K562 (cell line): ENCODE results near the gene HSPA1L. TPM values are rescaled to one million over a fixed set of nuclear protein-coding genes. Genes with fewer than 3 reads are reported as not detected.
A peak's percentile ranks its signal among the peaks of the same experiment; 100 is the strongest.

ENCODE experiments used
- FOSL1 ChIP-seq: fragments of 200-800 bp; sonication (Bioruptor generic); conservative IDR thresholded peaks from 2 replicates; pipeline ENCODE4 v1.6.1; 2016; ENCODE audit warnings: missing genetic modification characterization, missing compliant biosample characterization
- FOXA3 ChIP-seq, 2 experiments: fragments of 450-650 bp in 1 of 2; sonication (generic) in 1 of 2; formaldehyde crosslinking; IDR thresholded peaks in 1 of 2; conservative IDR thresholded peaks in 1 of 2; 2 replicates each; pipeline versions ENCODE4 v1.4.0 to v1.8.0; 2020 to 2022; ENCODE audit warnings: mild to moderate bottlenecking in 2 of 2, missing genetic modification reagents in 1 of 2
- MBD2 ChIP-seq: sonication (generic); IDR thresholded peaks from 2 replicates; pipeline ENCODE4 v1.6.1; 2016; ENCODE audit warnings: low read depth, borderline replicate concordance
- NCOA2 ChIP-seq, 2 experiments: fragments of 450-650 bp; IDR thresholded peaks; 2 replicates each; pipeline ENCODE4 v1.6.1; 2018; ENCODE audit warnings: mild to moderate bottlenecking in 2 of 2, moderate library complexity in 1 of 2; ENCODE audit not compliant: partially characterized antibody in 2 of 2
- NUFIP1 ChIP-seq: fragments of 450-650 bp; IDR thresholded peaks from 2 replicates; pipeline ENCODE4 v1.6.1; 2018; ENCODE audit not compliant: partially characterized antibody
- PHF21A ChIP-seq: fragments of 450-650 bp; IDR thresholded peaks from 2 replicates; pipeline ENCODE4 v1.6.1; 2017; ENCODE audit warnings: low read depth, borderline replicate concordance
- PYGO2 ChIP-seq: fragments of 450-650 bp; IDR thresholded peaks from 2 replicates; pipeline ENCODE4 v1.6.1; 2016; ENCODE audit warnings: mild to moderate bottlenecking, missing genetic modification characterization, moderate library complexity, missing compliant biosample characterization
- SIN3B ChIP-seq: fragments of 450-650 bp; IDR thresholded peaks from 2 replicates; pipeline ENCODE4 v1.6.1; 2017; ENCODE audit warnings: low read depth, mild to moderate bottlenecking, moderate library complexity
- SOX6 ChIP-seq: fragments of 450-650 bp; IDR thresholded peaks from 2 replicates; pipeline ENCODE4 v1.6.1; 2014; ENCODE audit warnings: mild to moderate bottlenecking
- TFAM ChIP-seq: fragments of 250-450 bp; sonication (Bioruptor Pico); conservative IDR thresholded peaks from 2 replicates; pipeline ENCODE4 v1.5.0; 2021; ENCODE audit warnings: mild to moderate bottlenecking, moderate library complexity
- TOE1 ChIP-seq, 2 experiments: fragments of 450-650 bp in 1 of 2; sonication (generic) in 1 of 2; formaldehyde crosslinking in 1 of 2; IDR thresholded peaks; 2 replicates each; pipeline versions ENCODE4 v1.7.1 to v1.8.0; 2016 to 2022; ENCODE audit warnings: borderline replicate concordance in 2 of 2, mild to moderate bottlenecking in 2 of 2, antibody characterized with exemption in 1 of 2, inconsistent platforms in 1 of 2, low read depth in 1 of 2, missing genetic modification reagents in 1 of 2, moderate library complexity in 1 of 2
- ZKSCAN1 ChIP-seq: fragments of 150-350 bp; IDR thresholded peaks from 2 replicates; pipeline ENCODE4 v1.6.1; 2016; ENCODE audit warnings: low read depth, low read length
- polyA plus RNA-seq, 8 experiments: library from polyadenylated mRNA; depleted of rRNA in 4 of 8; stranded (reverse) in 5 of 8; unstranded in 3 of 8; fragments of >200 nt; fragmentation: Nextera tagmentation in 2 of 8; fragmentation: Illumina TruSeq in 1 of 8; extraction: Ambion mirVana in 2 of 8; extraction: Trizol in 1 of 8; gene quantifications; 2 replicates each; pipeline versions ENCODE4 v1.2.1 to v1.2.3, GENCODE V29; 2011 to 2014; ENCODE audit warnings: inconsistent platforms in 1 of 8, missing spikeins in 1 of 8
- total RNA-seq, 7 experiments: library from RNA; depleted of rRNA in 6 of 7; stranded (reverse); fragments of >200 nt in 6 of 7; fragmentation: Illumina TruSeq in 2 of 7; extraction: Trizol in 2 of 7; gene quantifications; 2 replicates each; pipeline versions ENCODE4 v1.2.1 to v1.2.3, GENCODE V29; 2011 to 2021; ENCODE audit warnings: low replicate concordance in 1 of 7
- TF ChIP-seq, protein P1 (sequence below): conservative IDR thresholded peaks from 2 replicates; pipeline ENCODE4 v1.6.1; 2011; ENCODE audit warnings: low read depth, mild to moderate bottlenecking, low read length; ENCODE audit not compliant: control insufficient read depth
- TF ChIP-seq, protein P2 (sequence below): fragments of 250-450 bp; sonication (Bioruptor Pico); IDR thresholded peaks from 2 replicates; pipeline ENCODE4 v1.8.0; 2022; ENCODE audit warnings: moderate library complexity, mild to moderate bottlenecking, inconsistent platforms
- TF ChIP-seq, protein P3 (sequence below): sonication (generic); formaldehyde crosslinking; IDR thresholded peaks from 2 replicates; pipeline ENCODE4 v1.8.0; 2022; ENCODE audit warnings: missing genetic modification reagents, mild to moderate bottlenecking, moderate library complexity, borderline replicate concordance
- TF ChIP-seq, protein P4 (sequence below): sonication (generic); formaldehyde crosslinking; IDR thresholded peaks from 2 replicates; pipeline ENCODE4 v1.4.0; 2020; ENCODE audit warnings: mild to moderate bottlenecking, missing genetic modification reagents
- TF ChIP-seq, protein P5 (sequence below): fragments of 250-450 bp; sonication (Bioruptor Pico); IDR thresholded peaks from 2 replicates; pipeline ENCODE4 v1.9.0; 2021; ENCODE audit warnings: mild to moderate bottlenecking, inconsistent platforms
- TF ChIP-seq, protein P6 (sequence below): IDR thresholded peaks from 2 replicates; pipeline ENCODE4 v1.6.1; 2011; ENCODE audit not compliant: insufficient read length; ENCODE audit errors: extremely low read depth

HSPA1L gene
- total and polyA plus RNA-seq, 9 of the 15 experiments (the other 6 are each of a cell fraction or from before 2014, with no cell fraction given), result 0.14 to 2.1 (median 1.3) TPM

DNA sequence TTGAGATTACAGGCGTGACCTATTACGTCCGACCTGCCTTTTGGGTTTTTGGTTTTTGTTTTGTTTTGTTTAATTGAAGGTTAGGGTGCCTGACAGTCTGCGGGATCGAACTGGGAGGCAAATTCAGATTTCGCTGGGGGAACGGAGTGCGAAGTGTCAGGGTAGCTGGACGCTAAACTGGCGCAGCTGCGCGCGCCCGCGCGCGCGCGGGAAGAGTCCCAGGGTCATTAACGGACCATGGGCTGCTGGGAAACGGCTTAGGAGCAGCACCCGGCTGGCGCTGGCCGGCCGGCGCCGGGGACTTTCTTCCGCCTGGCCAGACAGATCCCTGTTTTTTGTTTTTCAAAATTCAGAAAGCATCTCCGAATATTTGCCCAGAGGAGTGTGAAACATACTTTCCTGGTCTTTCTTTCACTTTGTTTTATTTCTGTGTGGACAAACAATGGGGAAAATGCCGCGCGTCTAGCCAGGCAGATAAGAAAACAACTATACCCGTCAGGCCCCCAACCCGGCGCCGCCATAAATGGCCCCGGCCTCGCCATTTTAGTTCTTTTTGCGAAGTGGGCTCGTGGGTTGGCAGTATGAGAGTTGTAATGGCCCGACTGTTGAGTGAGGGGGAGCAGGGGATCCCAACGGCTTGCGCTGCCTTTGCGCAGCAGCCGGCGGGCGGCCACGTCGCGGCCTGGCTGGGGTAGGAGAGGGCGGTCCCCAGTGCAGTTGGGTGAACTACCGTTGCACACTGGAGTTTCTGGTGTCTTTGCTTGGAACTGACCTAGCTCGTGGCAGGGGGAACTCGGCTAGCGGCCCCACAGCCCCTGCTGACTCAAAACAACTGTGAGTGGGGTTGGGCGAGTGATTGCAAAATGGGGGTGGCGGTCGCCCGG is 19.5 kb upstream of the HSPA1L start (continued):
- no peak for TF ChIP-seq NCOA2 (IDR thresholded peaks at IDR 0.05; ENCODE audit: partially characterized antibody in 2 of 2)
- TF ChIP-seq, protein P1, sequence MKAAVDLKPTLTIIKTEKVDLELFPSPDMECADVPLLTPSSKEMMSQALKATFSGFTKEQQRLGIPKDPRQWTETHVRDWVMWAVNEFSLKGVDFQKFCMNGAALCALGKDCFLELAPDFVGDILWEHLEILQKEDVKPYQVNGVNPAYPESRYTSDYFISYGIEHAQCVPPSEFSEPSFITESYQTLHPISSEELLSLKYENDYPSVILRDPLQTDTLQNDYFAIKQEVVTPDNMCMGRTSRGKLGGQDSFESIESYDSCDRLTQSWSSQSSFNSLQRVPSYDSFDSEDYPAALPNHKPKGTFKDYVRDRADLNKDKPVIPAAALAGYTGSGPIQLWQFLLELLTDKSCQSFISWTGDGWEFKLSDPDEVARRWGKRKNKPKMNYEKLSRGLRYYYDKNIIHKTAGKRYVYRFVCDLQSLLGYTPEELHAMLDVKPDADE, result peak; percentile 63
- TF ChIP-seq SIN3B, result no peak
- TF ChIP-seq, protein P2, sequence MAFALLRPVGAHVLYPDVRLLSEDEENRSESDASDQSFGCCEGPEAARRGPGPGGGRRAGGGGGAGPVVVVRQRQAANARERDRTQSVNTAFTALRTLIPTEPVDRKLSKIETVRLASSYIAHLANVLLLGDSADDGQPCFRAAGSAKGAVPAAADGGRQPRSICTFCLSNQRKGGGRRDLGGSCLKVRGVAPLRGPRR (CRISPR knock-in tag), result peak; percentile 90
- TF ChIP-seq TFAM (CRISPR knock-in tag), result no peak
- TF ChIP-seq, protein P3, sequence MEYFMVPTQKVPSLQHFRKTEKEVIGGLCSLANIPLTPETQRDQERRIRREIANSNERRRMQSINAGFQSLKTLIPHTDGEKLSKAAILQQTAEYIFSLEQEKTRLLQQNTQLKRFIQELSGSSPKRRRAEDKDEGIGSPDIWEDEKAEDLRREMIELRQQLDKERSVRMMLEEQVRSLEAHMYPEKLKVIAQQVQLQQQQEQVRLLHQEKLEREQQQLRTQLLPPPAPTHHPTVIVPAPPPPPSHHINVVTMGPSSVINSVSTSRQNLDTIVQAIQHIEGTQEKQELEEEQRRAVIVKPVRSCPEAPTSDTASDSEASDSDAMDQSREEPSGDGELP (CRISPR knock-in tag), result peak; percentile 85
- TF ChIP-seq TOE1 (IDR thresholded peaks at IDR 0.05; ENCODE audit: borderline replicate concordance), result no peak
- TF ChIP-seq TOE1 (CRISPR knock-in tag; IDR thresholded peaks at IDR 0.05; ENCODE audit: borderline replicate concordance, low read depth), result peak; percentile 83; the same call in 1 of the 2 replicates
- peak; percentile 23; the same call in 1 of the 2 replicates for TF ChIP-seq ZKSCAN1
- TF ChIP-seq, protein P4, sequence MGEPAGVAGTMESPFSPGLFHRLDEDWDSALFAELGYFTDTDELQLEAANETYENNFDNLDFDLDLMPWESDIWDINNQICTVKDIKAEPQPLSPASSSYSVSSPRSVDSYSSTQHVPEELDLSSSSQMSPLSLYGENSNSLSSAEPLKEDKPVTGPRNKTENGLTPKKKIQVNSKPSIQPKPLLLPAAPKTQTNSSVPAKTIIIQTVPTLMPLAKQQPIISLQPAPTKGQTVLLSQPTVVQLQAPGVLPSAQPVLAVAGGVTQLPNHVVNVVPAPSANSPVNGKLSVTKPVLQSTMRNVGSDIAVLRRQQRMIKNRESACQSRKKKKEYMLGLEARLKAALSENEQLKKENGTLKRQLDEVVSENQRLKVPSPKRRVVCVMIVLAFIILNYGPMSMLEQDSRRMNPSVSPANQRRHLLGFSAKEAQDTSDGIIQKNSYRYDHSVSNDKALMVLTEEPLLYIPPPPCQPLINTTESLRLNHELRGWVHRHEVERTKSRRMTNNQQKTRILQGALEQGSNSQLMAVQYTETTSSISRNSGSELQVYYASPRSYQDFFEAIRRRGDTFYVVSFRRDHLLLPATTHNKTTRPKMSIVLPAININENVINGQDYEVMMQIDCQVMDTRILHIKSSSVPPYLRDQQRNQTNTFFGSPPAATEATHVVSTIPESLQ, result peak; percentile 98
- peak; percentile 74 for TF ChIP-seq FOSL1
- peak; percentile 83 for TF ChIP-seq MBD2
- TF ChIP-seq FOXA3 (CRISPR knock-in tag; conservative IDR thresholded peaks at IDR 0.05 in 1 of 2, IDR thresholded peaks at IDR 0.05 in 1 of 2), result peak; percentile 31 to 54; a peak in 2 of 4 replicates
- peak; percentile 20 for TF ChIP-seq SOX6
- TF ChIP-seq PHF21A, result no peak
- TF ChIP-seq, protein P5, sequence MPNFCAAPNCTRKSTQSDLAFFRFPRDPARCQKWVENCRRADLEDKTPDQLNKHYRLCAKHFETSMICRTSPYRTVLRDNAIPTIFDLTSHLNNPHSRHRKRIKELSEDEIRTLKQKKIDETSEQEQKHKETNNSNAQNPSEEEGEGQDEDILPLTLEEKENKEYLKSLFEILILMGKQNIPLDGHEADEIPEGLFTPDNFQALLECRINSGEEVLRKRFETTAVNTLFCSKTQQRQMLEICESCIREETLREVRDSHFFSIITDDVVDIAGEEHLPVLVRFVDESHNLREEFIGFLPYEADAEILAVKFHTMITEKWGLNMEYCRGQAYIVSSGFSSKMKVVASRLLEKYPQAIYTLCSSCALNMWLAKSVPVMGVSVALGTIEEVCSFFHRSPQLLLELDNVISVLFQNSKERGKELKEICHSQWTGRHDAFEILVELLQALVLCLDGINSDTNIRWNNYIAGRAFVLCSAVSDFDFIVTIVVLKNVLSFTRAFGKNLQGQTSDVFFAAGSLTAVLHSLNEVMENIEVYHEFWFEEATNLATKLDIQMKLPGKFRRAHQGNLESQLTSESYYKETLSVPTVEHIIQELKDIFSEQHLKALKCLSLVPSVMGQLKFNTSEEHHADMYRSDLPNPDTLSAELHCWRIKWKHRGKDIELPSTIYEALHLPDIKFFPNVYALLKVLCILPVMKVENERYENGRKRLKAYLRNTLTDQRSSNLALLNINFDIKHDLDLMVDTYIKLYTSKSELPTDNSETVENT, result peak; percentile 96
- TF ChIP-seq PYGO2 (tag), result peak; percentile 87
- TF ChIP-seq, protein P6, sequence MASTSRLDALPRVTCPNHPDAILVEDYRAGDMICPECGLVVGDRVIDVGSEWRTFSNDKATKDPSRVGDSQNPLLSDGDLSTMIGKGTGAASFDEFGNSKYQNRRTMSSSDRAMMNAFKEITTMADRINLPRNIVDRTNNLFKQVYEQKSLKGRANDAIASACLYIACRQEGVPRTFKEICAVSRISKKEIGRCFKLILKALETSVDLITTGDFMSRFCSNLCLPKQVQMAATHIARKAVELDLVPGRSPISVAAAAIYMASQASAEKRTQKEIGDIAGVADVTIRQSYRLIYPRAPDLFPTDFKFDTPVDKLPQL, result peak; percentile 97
- TF ChIP-seq NUFIP1, result no peak
